Measurements from ENCODE around the gene TRIM25.
"Not testable (repeated sequence)": the region's sequence is repeated elsewhere in the genome, so short reads cannot be mapped to it uniquely, and the experiment has no call there.

Gene TRIM25

DNA sequence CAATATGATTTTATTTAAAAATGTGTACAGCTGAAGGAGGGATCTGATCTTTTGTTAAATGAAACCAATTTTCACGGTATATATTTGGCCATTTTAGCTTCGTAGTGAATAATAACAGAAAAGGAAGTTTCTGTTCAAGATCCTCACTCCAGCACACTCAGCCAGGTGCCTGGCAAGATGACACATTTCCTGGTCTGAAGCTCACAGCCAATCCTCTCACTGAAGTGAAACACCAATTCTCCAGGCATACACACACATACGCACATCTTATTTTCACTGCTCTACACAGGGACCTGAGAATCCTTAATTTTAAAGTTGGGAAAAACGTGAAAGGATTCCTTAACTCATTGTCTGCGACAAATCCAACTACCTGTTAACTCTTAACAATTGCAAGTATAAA, 24.4 kb upstream of the TRIM25 start:
- H3K9me3 ChIP-seq (ENCODE audit: control insufficient read depth in 5 of 5, low read length in 5 of 5); H3K4me3 ChIP-seq (ENCODE audit: low read depth in 1 of 5, low read length in 5 of 5); H3K9ac ChIP-seq (ENCODE audit: low read length in 5 of 5); H3K4me1 ChIP-seq (ENCODE audit: control insufficient read depth in 5 of 5, insufficient read depth in 5 of 5, low read length in 5 of 5); H3K27me3 ChIP-seq (ENCODE audit: control insufficient read depth in 5 of 5, insufficient read depth in 4 of 5, low read length in 5 of 5): not testable (repeated sequence)
- Histone ChIP-seq H3K36me3 (ENCODE audit: control insufficient read depth in 5 of 5, insufficient read depth in 5 of 5, low read length in 5 of 5) (peaks cover 30 to 75% (median 41%) of the 10 kb centered on the region in 5 donors), H3K27ac (ENCODE audit: low read depth, low read length) (peak overlapping the region; percentile 34)

DNA sequence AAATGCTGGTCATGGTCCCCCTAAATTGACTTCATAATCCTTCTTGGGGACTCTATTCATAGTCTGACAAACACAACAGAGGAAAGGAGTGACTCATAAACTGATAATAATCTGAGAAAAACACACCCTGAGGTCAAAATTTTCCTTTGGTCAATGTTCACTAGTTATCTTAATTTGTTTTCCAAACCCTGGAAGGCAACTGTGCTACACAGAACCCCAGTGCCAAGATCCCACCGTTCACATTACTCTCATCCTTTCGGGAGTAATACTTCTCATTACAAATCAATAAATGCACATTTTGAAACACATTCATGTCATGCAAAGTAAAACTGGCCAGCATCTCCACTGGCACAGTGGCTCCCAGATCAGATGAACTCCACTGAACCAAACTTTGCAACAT, 23.8 kb upstream of the TRIM25 start:
- no peaks in the 10 kb centered on the region for H3K9me3 ChIP-seq (ENCODE audit: control insufficient read depth in 5 of 5, low read length in 5 of 5)
- H3K27ac ChIP-seq (ENCODE audit: low read depth, low read length) = peak overlapping the region; percentile 34
- no peaks in the 10 kb centered on the region for H3K27me3 ChIP-seq (ENCODE audit: control insufficient read depth in 5 of 5, insufficient read depth in 4 of 5, low read length in 5 of 5)
- H3K4me3 ChIP-seq (ENCODE audit: low read depth in 1 of 5, low read length in 5 of 5) = no peak overlapping the region
- peaks cover 26 to 72% (median 40%) of the 10 kb centered on the region in 5 donors for H3K36me3 ChIP-seq (ENCODE audit: control insufficient read depth in 5 of 5, insufficient read depth in 5 of 5, low read length in 5 of 5)
- no peak overlapping the region for H3K9ac ChIP-seq (ENCODE audit: low read length in 5 of 5)
- peaks cover 0 to 8% (median 0%) of the 10 kb centered on the region in 5 donors for H3K4me1 ChIP-seq (ENCODE audit: control insufficient read depth in 5 of 5, insufficient read depth in 5 of 5, low read length in 5 of 5)

DNA sequence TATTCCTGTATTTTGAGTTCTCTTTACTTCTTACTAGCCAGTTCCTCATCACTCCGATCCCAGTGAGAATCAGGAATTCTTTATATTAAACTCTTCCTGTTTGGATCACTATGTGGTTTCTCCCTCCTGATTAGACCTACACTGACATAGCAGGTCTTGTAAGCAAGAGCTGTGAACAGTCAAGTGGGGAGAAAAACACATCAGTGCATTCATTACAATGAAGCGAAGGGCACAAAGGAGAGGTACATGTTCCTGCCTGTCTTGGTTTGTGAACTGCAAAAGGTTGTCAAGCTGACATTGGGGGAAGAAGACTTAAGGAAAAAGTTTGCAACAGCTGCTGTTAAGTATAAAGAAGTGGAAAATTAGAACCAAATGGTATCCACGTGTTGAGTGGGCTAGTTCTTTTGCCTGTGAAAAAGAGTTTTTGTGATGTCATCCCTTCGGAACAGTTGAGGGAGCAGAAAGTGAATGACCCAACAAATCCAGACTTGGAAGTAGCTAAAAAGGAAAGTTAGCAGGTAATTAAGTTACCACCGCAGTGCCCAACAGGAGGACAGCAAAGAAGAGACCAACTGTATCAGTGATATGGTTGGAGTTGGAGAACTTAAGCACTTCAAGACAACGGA, 23.0 kb upstream of the TRIM25 start:
- no peak overlapping the region for H3K9ac ChIP-seq (ENCODE audit: low read length in 5 of 5)
- no peak overlapping the region for H3K4me3 ChIP-seq (ENCODE audit: low read depth in 1 of 5, low read length in 5 of 5)
- H3K4me1 ChIP-seq (ENCODE audit: control insufficient read depth in 5 of 5, insufficient read depth in 5 of 5, low read length in 5 of 5) = peaks cover 0 to 8% (median 0%) of the 10 kb centered on the region in 5 donors
- peaks cover 22 to 68% (median 33%) of the 10 kb centered on the region in 5 donors for H3K36me3 ChIP-seq (ENCODE audit: control insufficient read depth in 5 of 5, insufficient read depth in 5 of 5, low read length in 5 of 5)
- H3K9me3 ChIP-seq (ENCODE audit: control insufficient read depth in 5 of 5, low read length in 5 of 5) = no peaks in the 10 kb centered on the region
- no peaks in the 10 kb centered on the region for H3K27me3 ChIP-seq (ENCODE audit: control insufficient read depth in 5 of 5, insufficient read depth in 4 of 5, low read length in 5 of 5)
- no peak overlapping the region for H3K27ac ChIP-seq (ENCODE audit: low read depth, low read length)

DNA sequence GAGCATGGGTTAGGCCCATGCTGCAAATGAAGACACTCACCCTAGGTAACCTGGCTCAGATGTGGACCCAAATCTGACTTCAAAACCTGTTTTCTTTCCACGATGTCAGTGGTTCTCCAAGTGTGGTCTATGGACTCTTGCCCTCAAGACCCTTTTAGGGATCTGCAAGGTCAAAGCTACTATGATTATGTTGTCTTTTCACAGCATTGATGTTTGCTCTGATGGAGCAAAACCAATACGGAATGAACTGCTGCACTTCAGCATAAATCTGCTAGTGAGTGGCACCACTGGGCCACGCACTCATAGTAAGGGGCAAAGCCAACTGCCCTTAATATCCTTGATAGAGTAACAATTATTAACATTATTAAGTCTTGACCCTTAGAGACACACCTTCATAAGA, 21.6 kb upstream of the TRIM25 start:
- H3K9ac ChIP-seq (ENCODE audit: low read length in 5 of 5) = no peak overlapping the region
- H3K27ac ChIP-seq (ENCODE audit: low read depth, low read length) = no peak overlapping the region
- H3K36me3 ChIP-seq (ENCODE audit: control insufficient read depth in 5 of 5, insufficient read depth in 5 of 5, low read length in 5 of 5) = peaks cover 18 to 56% (median 25%) of the 10 kb centered on the region in 5 donors
- H3K4me1 ChIP-seq (ENCODE audit: control insufficient read depth in 5 of 5, insufficient read depth in 5 of 5, low read length in 5 of 5) = peaks cover 0 to 8% (median 0%) of the 10 kb centered on the region in 5 donors
- no peaks in the 10 kb centered on the region for H3K27me3 ChIP-seq (ENCODE audit: control insufficient read depth in 5 of 5, insufficient read depth in 4 of 5, low read length in 5 of 5)
- no peak overlapping the region for H3K4me3 ChIP-seq (ENCODE audit: low read depth in 1 of 5, low read length in 5 of 5)
- peaks cover 0 to 1% (median 0%) of the 10 kb centered on the region in 5 donors for H3K9me3 ChIP-seq (ENCODE audit: control insufficient read depth in 5 of 5, low read length in 5 of 5)

DNA sequence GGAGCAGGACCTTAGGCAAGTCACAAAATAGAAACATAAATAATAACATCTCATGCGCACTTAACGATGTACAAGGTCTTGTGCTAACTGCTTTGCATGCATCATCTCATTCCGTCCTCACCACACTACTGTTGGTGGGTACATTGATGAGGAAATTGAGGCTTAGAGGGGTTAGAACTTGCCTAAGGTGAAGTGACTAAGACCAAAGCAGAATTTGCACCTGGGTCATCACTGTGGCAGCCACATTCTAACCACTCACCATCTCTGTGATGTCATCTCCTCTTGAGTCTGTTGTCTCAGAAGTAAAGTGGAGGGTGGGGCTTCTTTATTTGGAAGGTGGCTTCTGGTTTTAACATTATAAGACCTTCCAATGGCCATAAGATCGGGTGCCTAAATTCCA, 20.4 kb upstream of the TRIM25 start:
- H3K27ac ChIP-seq (ENCODE audit: low read depth, low read length) = no peak overlapping the region
- H3K4me1 ChIP-seq (ENCODE audit: control insufficient read depth in 5 of 5, insufficient read depth in 5 of 5, low read length in 5 of 5) = peaks cover 0 to 8% (median 0%) of the 10 kb centered on the region in 5 donors
- H3K9me3 ChIP-seq (ENCODE audit: control insufficient read depth in 5 of 5, low read length in 5 of 5) = peaks cover 0 to 6% (median 0%) of the 10 kb centered on the region in 5 donors
- H3K4me3 ChIP-seq (ENCODE audit: low read depth in 1 of 5, low read length in 5 of 5) = no peak overlapping the region
- H3K27me3 ChIP-seq (ENCODE audit: control insufficient read depth in 5 of 5, insufficient read depth in 4 of 5, low read length in 5 of 5) = no peaks in the 10 kb centered on the region
- H3K36me3 ChIP-seq (ENCODE audit: control insufficient read depth in 5 of 5, insufficient read depth in 5 of 5, low read length in 5 of 5) = peaks cover 17 to 49% (median 22%) of the 10 kb centered on the region in 5 donors
- no peak overlapping the region for H3K9ac ChIP-seq (ENCODE audit: low read length in 5 of 5)

DNA sequence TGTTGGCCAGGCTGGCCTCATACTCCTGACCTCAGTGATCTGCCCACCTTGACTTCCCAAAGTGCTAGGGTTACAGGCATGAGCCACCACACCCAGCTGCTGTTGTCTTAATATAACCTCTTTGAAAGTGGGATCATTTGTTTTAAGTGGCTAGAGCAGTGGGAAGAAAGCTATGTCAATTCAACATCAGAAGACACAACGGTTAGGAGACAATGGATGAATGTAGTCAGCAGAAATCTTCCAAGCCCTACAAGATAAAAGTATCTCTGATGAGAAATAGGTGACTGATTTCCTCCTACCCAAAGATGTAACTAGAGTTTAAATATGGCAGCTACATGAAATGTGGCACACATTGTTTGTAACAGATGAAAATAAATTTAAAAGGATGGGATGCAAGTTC, 20.0 kb upstream of the TRIM25 start:
- H3K4me1 ChIP-seq (ENCODE audit: control insufficient read depth in 5 of 5, insufficient read depth in 5 of 5, low read length in 5 of 5) = peaks cover 0 to 8% (median 0%) of the 10 kb centered on the region in 5 donors
- peaks cover 0 to 6% (median 0%) of the 10 kb centered on the region in 5 donors for H3K9me3 ChIP-seq (ENCODE audit: control insufficient read depth in 5 of 5, low read length in 5 of 5)
- no peak overlapping the region for H3K4me3 ChIP-seq (ENCODE audit: low read depth in 1 of 5, low read length in 5 of 5)
- H3K9ac ChIP-seq (ENCODE audit: low read length in 5 of 5) = no peak overlapping the region
- H3K27me3 ChIP-seq (ENCODE audit: control insufficient read depth in 5 of 5, insufficient read depth in 4 of 5, low read length in 5 of 5) = no peaks in the 10 kb centered on the region
- H3K36me3 ChIP-seq (ENCODE audit: control insufficient read depth in 5 of 5, insufficient read depth in 5 of 5, low read length in 5 of 5) = peaks cover 17 to 46% (median 22%) of the 10 kb centered on the region in 5 donors
- no peak overlapping the region for H3K27ac ChIP-seq (ENCODE audit: low read depth, low read length)

DNA sequence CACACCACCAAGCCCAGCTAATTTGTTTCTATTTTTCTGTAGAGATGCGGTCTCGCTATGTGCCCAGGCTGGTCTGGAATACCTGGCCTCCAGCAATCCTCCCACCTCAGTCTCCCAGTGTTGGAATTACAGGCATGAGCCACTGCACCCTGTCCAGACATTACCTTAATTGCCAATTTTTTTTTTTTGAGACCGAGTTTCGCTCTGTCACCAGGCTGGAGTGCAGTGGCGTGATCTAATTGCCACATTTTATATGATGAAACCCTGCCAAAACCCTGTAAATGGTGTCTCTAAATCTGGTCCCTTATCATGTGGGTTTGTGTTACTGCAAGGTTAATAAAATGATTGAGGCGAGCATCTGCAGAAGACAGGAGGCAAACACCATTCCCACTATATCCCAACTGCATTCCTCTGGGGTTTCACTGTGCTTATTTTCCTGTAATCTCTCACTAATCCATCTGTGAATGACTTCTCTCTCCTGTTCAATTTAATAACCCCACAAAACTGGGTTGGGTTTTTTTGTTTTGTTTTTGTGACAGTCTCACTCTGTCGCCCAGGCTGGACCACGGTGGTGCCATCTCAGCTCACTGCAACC, 19.4 kb upstream of the TRIM25 start:
- H3K4me3 ChIP-seq (ENCODE audit: low read depth in 1 of 5, low read length in 5 of 5) = no peak overlapping the region
- no peak overlapping the region for H3K27ac ChIP-seq (ENCODE audit: low read depth, low read length)
- peaks cover 0 to 6% (median 0%) of the 10 kb centered on the region in 5 donors for H3K9me3 ChIP-seq (ENCODE audit: control insufficient read depth in 5 of 5, low read length in 5 of 5)
- peaks cover 11 to 44% (median 21%) of the 10 kb centered on the region in 5 donors for H3K36me3 ChIP-seq (ENCODE audit: control insufficient read depth in 5 of 5, insufficient read depth in 5 of 5, low read length in 5 of 5)
- H3K9ac ChIP-seq (ENCODE audit: low read length in 5 of 5) = no peak overlapping the region
- peaks cover 0 to 8% (median 0%) of the 10 kb centered on the region in 5 donors for H3K4me1 ChIP-seq (ENCODE audit: control insufficient read depth in 5 of 5, insufficient read depth in 5 of 5, low read length in 5 of 5)
- H3K27me3 ChIP-seq (ENCODE audit: control insufficient read depth in 5 of 5, insufficient read depth in 4 of 5, low read length in 5 of 5) = no peaks in the 10 kb centered on the region

DNA sequence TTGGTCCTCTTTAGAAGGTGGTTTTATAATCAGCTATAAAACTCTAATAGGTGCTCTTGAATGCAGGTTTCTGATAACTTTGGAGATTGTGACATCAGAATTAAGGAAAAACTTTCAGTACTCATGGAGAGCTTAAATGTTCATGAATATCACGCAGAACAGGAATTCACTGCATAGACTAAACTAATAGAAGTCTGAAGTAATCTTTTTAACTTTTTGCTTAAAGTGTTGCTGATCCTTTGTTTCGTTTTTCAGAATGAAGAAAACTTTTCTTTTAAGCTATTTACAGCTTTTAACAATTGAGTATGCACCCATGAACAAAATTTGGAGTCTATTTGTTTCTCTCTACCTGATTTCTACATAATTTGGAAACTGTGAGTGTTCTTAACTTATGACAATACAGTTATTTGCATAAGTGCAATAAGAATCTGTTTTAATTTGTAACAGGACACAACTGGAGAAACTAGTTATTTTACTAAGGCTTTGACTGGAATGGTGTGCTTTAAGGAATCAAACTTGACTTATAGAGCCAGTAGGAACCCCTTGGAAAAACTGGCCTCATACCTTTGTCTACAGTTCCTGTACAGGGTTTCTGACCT, 17.0 kb upstream of the TRIM25 start:
- H3K27ac ChIP-seq (ENCODE audit: low read depth, low read length) = no peak overlapping the region
- no peak overlapping the region for H3K9ac ChIP-seq (ENCODE audit: low read length in 5 of 5)
- peaks cover 6 to 22% (median 10%) of the 10 kb centered on the region in 5 donors for H3K36me3 ChIP-seq (ENCODE audit: control insufficient read depth in 5 of 5, insufficient read depth in 5 of 5, low read length in 5 of 5)
- H3K4me3 ChIP-seq (ENCODE audit: low read depth in 1 of 5, low read length in 5 of 5) = no peak overlapping the region
- no peaks in the 10 kb centered on the region for H3K27me3 ChIP-seq (ENCODE audit: control insufficient read depth in 5 of 5, insufficient read depth in 4 of 5, low read length in 5 of 5)
- peaks cover 0 to 6% (median 0%) of the 10 kb centered on the region in 5 donors for H3K9me3 ChIP-seq (ENCODE audit: control insufficient read depth in 5 of 5, low read length in 5 of 5)
- H3K4me1 ChIP-seq (ENCODE audit: control insufficient read depth in 5 of 5, insufficient read depth in 5 of 5, low read length in 5 of 5) = no peaks in the 10 kb centered on the region

DNA sequence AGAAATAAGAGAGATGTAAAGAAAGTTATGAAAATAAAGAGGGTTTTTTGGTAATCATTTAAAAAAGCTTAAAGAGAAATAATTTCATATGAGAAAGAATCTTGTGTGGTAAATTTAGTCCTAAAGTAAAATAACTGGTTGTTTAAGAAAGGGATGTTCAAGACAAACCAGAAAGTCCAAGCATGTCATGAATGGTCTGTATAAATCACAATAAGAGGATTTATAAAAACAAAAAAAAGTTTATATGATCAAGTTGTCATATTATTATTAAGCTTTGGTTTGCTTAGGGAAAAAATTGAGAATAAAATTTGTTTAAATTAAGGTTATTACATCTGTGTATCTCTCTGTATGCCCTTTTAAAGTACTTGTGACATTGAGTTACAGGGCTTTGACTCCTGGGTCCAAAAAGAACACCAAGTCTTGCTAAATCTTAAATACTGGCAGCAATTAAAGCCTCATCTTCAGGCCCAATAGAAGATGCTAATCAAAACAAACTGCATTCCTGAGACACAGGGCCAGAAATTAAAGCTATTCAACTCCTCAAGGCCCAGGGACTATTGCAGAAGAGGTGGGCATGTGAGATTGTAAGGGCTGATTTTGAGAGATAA, 15.6 kb upstream of the TRIM25 start:
- no peak overlapping the region for H3K9ac ChIP-seq (ENCODE audit: low read length in 5 of 5)
- H3K36me3 ChIP-seq (ENCODE audit: control insufficient read depth in 5 of 5, insufficient read depth in 5 of 5, low read length in 5 of 5) = peaks cover 3 to 12% (median 7%) of the 10 kb centered on the region in 5 donors
- no peak overlapping the region for H3K4me3 ChIP-seq (ENCODE audit: low read depth in 1 of 5, low read length in 5 of 5)
- H3K9me3 ChIP-seq (ENCODE audit: control insufficient read depth in 5 of 5, low read length in 5 of 5) = peaks cover 0 to 6% (median 0%) of the 10 kb centered on the region in 5 donors
- no peaks in the 10 kb centered on the region for H3K27me3 ChIP-seq (ENCODE audit: control insufficient read depth in 5 of 5, insufficient read depth in 4 of 5, low read length in 5 of 5)
- H3K4me1 ChIP-seq (ENCODE audit: control insufficient read depth in 5 of 5, insufficient read depth in 5 of 5, low read length in 5 of 5) = no peaks in the 10 kb centered on the region
- no peak overlapping the region for H3K27ac ChIP-seq (ENCODE audit: low read depth, low read length)

DNA sequence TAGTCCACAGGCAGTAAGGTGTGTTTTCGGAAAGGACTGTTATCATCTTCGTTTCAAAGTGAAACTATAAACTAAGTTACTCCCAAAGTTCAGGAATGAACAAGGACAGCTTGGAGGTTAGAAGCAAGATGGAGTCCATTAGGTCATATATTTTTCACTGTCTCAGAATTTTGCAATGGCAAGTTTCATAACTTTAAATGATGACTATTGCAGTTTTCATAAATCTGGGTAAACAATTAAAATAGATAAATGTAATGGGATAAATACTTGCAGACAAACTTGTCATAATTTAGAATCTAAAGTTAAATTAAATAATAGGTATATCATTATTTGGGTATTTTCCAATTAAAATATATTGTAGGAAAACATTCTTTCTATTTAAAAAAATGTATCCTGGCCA, 14.7 kb upstream of the TRIM25 start:
- no peak overlapping the region for H3K27ac ChIP-seq (ENCODE audit: low read depth, low read length)
- H3K4me3 ChIP-seq (ENCODE audit: low read depth in 1 of 5, low read length in 5 of 5) = no peak overlapping the region
- H3K9me3 ChIP-seq (ENCODE audit: control insufficient read depth in 5 of 5, low read length in 5 of 5) = peaks cover 0 to 6% (median 0%) of the 10 kb centered on the region in 5 donors
- no peaks in the 10 kb centered on the region for H3K27me3 ChIP-seq (ENCODE audit: control insufficient read depth in 5 of 5, insufficient read depth in 4 of 5, low read length in 5 of 5)
- H3K9ac ChIP-seq (ENCODE audit: low read length in 5 of 5) = no peak overlapping the region
- H3K36me3 ChIP-seq (ENCODE audit: control insufficient read depth in 5 of 5, insufficient read depth in 5 of 5, low read length in 5 of 5) = peaks cover 0 to 3% (median 0%) of the 10 kb centered on the region in 5 donors
- no peaks in the 10 kb centered on the region for H3K4me1 ChIP-seq (ENCODE audit: control insufficient read depth in 5 of 5, insufficient read depth in 5 of 5, low read length in 5 of 5)
